Upper lobe of left lung (tissue), 6 donors: Measurements from ENCODE around the gene CYRIA. TPM values are rescaled to one million over a fixed set of nuclear protein-coding genes. Genes with fewer than 3 reads are reported as not detected.

Experiments
- ATAC-seq, 2 donors: fragments of 200-7000 bp; cut with Tn5 transposase; one replicate each; pipeline ENCODE4 v1.9.1; 2022; ENCODE audit warnings: mild to moderate bottlenecking in 2 of 2, moderate library complexity in 2 of 2; ENCODE audit not compliant: low FRiP score in 2 of 2
- DNase-seq, 2 donors: peaks; one replicate each; pipeline ENCODE4 v3.0.0-alpha.2; 2019 to 2020
- H3K27ac ChIP-seq, 4 donors: fragments of 200-600 bp; sonication (generic); one replicate each; pipeline ENCODE4 v1.5.1; 2016 to 2019
- H3K27me3 ChIP-seq, 4 donors: fragments of 200-600 bp; sonication (generic); one replicate each; pipeline ENCODE4 v1.5.1; 2017 to 2019
- H3K36me3 ChIP-seq, 4 donors: fragments of 200-600 bp; sonication (generic); one replicate each; pipeline ENCODE4 v1.5.1; 2016 to 2019
- H3K4me1 ChIP-seq, 4 donors: fragments of 200-600 bp; sonication (generic); one replicate each; pipeline ENCODE4 v1.5.1; 2018 to 2019
- H3K4me3 ChIP-seq, 4 donors: fragments of 200-600 bp; sonication (generic); one replicate each; pipeline ENCODE4 v1.5.1; 2017 to 2019; ENCODE audit warnings: mild to moderate bottlenecking in 2 of 4, moderate library complexity in 1 of 4
- H3K9me3 ChIP-seq, 4 donors: fragments of 200-600 bp; sonication (generic); one replicate each; pipeline ENCODE4 v1.5.1; 2018 to 2019
- CTCF ChIP-seq, 6 experiments: fragments of 450-650 bp in 4 of 6; fragments of 200-600 bp in 2 of 6; sonication (generic) in 2 of 6; IDR thresholded peaks; one replicate each; pipeline ENCODE4 v1.5.1; 2016 to 2019; ENCODE audit warnings: antibody characterized with exemption in 6 of 6
- EP300 ChIP-seq, 4 donors: sonication (generic); formaldehyde crosslinking; IDR thresholded peaks; one replicate each; pipeline ENCODE4 v1.5.1; 2017; ENCODE audit warnings: antibody characterized with exemption in 4 of 4, control low read depth in 2 of 4
- POLR2A ChIP-seq, 4 donors: fragments of 450-650 bp; IDR thresholded peaks; one replicate each; pipeline ENCODE4 v1.5.1; 2016 to 2017; ENCODE audit warnings: antibody characterized with exemption in 4 of 4, mild to moderate bottlenecking in 2 of 4
- POLR2AphosphoS5 ChIP-seq, 2 donors: sonication (generic); formaldehyde crosslinking; IDR thresholded peaks; one replicate each; pipeline ENCODE4 v1.5.1; 2017; ENCODE audit warnings: antibody characterized with exemption in 2 of 2
- whole genome bisulfite sequencing, 2 donors: methylation state at CpG; one replicate each; pipeline ENCODE4 v1.1.5; 2017 to 2018; 5-methylcytosine and 5-hydroxymethylcytosine counted together
- total RNA-seq, 6 donors: library from RNA; depleted of rRNA in 4 of 6; stranded (reverse); fragments of >200 nt in 4 of 6; gene quantifications; one replicate each; pipeline versions ENCODE4 v1.1.0 to v1.2.1, GENCODE V29; 2016 to 2021
- donor health status: DM: no; HTN: no; CAD: no; lungs with moderate emphysema.
- donor health status: DM: no; HTN: yes; CAD: no; lungs with severe emphysema.

Gene CYRIA
- total RNA-seq, 6 donors from 2014 or later: 14.9 to 23.5 (median 20.5) TPM

GRCh38 chr2:16640001-16640700, 25.5 kb downstream of the CYRIA start:
- Histone ChIP-seq H3K27me3 (no peaks in the 10 kb centered on the region), H3K4me3 (no peak overlapping the region), H3K9me3 (no peaks in the 10 kb centered on the region), H3K4me1 (peaks cover 0 to 19% (median 8%) of the 10 kb centered on the region in 4 donors), H3K36me3 (no peaks in the 10 kb centered on the region), H3K27ac (no peak overlapping the region)
- ATAC-seq (no peak), DNase-seq (peak in 1 of 2 donors; percentile 42)
- WGBS, 2 donors: 77 to 83% methylated on average over 6 to 9 of the region's 9 CpGs
- TF ChIP-seq EP300 (IDR thresholded peaks at IDR 0.05) (no peak), CTCF (IDR thresholded peaks at IDR 0.05) (no peak), POLR2A (IDR thresholded peaks at IDR 0.05) (no peak), POLR2AphosphoS5 (IDR thresholded peaks at IDR 0.05) (no peak)

DNA sequence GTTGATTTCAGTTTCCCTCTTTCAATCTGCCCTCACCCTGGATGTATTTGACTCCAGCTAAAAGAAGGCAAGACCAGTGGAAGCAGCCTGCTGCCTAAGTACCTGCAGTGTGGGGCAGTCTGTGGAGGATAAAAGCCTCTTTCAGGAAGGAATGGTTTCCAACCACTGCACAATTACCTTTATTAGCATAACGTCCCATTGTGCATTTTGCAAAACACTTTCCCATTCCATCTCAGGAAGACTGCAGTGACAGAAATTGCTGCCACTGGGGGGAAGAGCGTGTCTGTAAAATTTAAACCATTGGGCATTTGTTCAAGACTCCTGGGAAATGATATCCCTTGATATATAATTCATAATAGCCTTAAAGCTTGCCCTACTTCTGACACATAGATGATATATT, 26.2 kb downstream of the CYRIA start:
- no peaks in the 10 kb centered on the region for H3K9me3 ChIP-seq
- ATAC-seq (no peak), DNase-seq (no peak)
- 67 to 69% methylated on average over 2 of the region's 2 CpGs for WGBS, 2 donors
- TF ChIP-seq POLR2A (IDR thresholded peaks at IDR 0.05): no peak
- no peaks in the 10 kb centered on the region for H3K36me3 ChIP-seq
- no peak overlapping the region for H3K27ac ChIP-seq
- H3K27me3 ChIP-seq: no peaks in the 10 kb centered on the region
- no peak overlapping the region for H3K4me3 ChIP-seq
- peaks cover 0 to 19% (median 8%) of the 10 kb centered on the region in 4 donors for H3K4me1 ChIP-seq

GRCh38 chr2:16638946-16639345, 26.7 kb downstream of the CYRIA start:
- H3K27me3 ChIP-seq: no peaks in the 10 kb centered on the region
- no peaks in the 10 kb centered on the region for H3K9me3 ChIP-seq
- WGBS, 2 donors: 46 to 56% methylated on average over 8 of the region's 8 CpGs
- DNase-seq (no peak), ATAC-seq (no peak)
- no peak overlapping the region for H3K4me3 ChIP-seq
- TF ChIP-seq EP300 (IDR thresholded peaks at IDR 0.05) (no peak), POLR2A (IDR thresholded peaks at IDR 0.05) (no peak), POLR2AphosphoS5 (IDR thresholded peaks at IDR 0.05) (no peak), CTCF (IDR thresholded peaks at IDR 0.05) (no peak)
- H3K36me3 ChIP-seq: no peaks in the 10 kb centered on the region
- H3K27ac ChIP-seq: no peak overlapping the region
- peaks cover 4 to 19% (median 8%) of the 10 kb centered on the region in 4 donors for H3K4me1 ChIP-seq

- no peak for DNase-seq
- ATAC-seq: no peak
- Histone ChIP-seq H3K4me3 (no peak overlapping the region), H3K36me3 (no peaks in the 10 kb centered on the region), H3K4me1 (peaks cover 4 to 19% (median 13%) of the 10 kb centered on the region in 4 donors), H3K27ac (no peak overlapping the region), H3K27me3 (no peaks in the 10 kb centered on the region), H3K9me3 (no peaks in the 10 kb centered on the region)
- 80 to 96% methylated on average over 1 of the region's 1 CpG for WGBS, 2 donors
- TF ChIP-seq CTCF (IDR thresholded peaks at IDR 0.05) (no peak), POLR2A (IDR thresholded peaks at IDR 0.05) (no peak), POLR2AphosphoS5 (IDR thresholded peaks at IDR 0.05) (no peak), EP300 (IDR thresholded peaks at IDR 0.05) (no peak)
These were observed 28.3 kb downstream of the CYRIA start for GRCh38 chr2:16637304-16637703.

- Histone ChIP-seq H3K9me3 (no peaks in the 10 kb centered on the region), H3K4me3 (no peak overlapping the region), H3K27ac (no peak overlapping the region), H3K36me3 (no peaks in the 10 kb centered on the region), H3K27me3 (no peaks in the 10 kb centered on the region), H3K4me1 (peaks cover 5 to 18% (median 10%) of the 10 kb centered on the region in 4 donors)
- ATAC-seq (no peak), DNase-seq (no peak)
- WGBS, 2 donors: 67 to 78% methylated on average over 13 to 15 of the region's 15 CpGs
- TF ChIP-seq POLR2AphosphoS5 (IDR thresholded peaks at IDR 0.05) (no peak), CTCF (IDR thresholded peaks at IDR 0.05) (no peak), EP300 (IDR thresholded peaks at IDR 0.05) (no peak), POLR2A (IDR thresholded peaks at IDR 0.05) (no peak)
These were observed 29.6 kb downstream of the CYRIA start for GRCh38 chr2:16635791-16636699.
